OCI-LY3 (cell line): ENCODE results near the gene HOXA1.

Experiments
- H2AFZ ChIP-seq: fragments of 200-600, 300-600 bp; shearing (Covaris generic); 2 replicates; pipeline ENCODE4 v1.6.0; 2014; ENCODE audit warnings: antibody characterized with exemption, low read depth, low read length
- H3K27ac ChIP-seq: fragments of 200-600, 300-600 bp; sonication (generic); 2 replicates; pipeline ENCODE4 v1.5.1; 2014; ENCODE audit warnings: mild to moderate bottlenecking, low read length, moderate library complexity, mixed read lengths
- H3K27me3 ChIP-seq: fragments of 200-600, 300-600 bp; sonication (generic); 2 replicates; pipeline ENCODE4 v1.6.1; 2014; ENCODE audit warnings: low read depth, low read length, mixed read lengths
- H3K36me3 ChIP-seq: fragments of 200-600, 300-600 bp; sonication (generic); replicated peaks from 2 replicates; pipeline ENCODE3; 2014; ENCODE audit warnings: low read depth, low read length, mixed read lengths
- H3K4me1 ChIP-seq: fragments of 300-600, 200-600 bp; sonication (generic); 2 replicates; pipeline ENCODE4 v1.6.1; 2014; ENCODE audit warnings: low read length, mixed read lengths
- H3K4me2 ChIP-seq: fragments of 200-600, 300-600 bp; sonication (generic); 2 replicates; pipeline ENCODE4 v1.6.1; 2014; ENCODE audit warnings: low read length, mixed read lengths
- H3K4me3 ChIP-seq: fragments of 300-600, 200-600 bp; sonication (generic); 2 replicates; pipeline ENCODE4 v1.5.1; 2014; ENCODE audit warnings: antibody characterized with exemption, mild to moderate bottlenecking, low read length, moderate library complexity
- H3K79me2 ChIP-seq: fragments of 300-600, 200-600 bp; shearing (Covaris generic); 2 replicates; pipeline ENCODE4 v1.6.1; 2014; ENCODE audit warnings: mild to moderate bottlenecking, low read length, mixed read lengths
- H3K9ac ChIP-seq: fragments of 300-600, 200-600 bp; shearing (Covaris generic); 2 replicates; pipeline ENCODE4 v1.6.0; 2014; ENCODE audit warnings: mild to moderate bottlenecking, low read length, moderate library complexity
- H3K9me3 ChIP-seq: fragments of 200-600, 300-600 bp; shearing (Covaris generic); 2 replicates; pipeline ENCODE4 v1.6.1; 2014; ENCODE audit warnings: low read length, mixed read lengths; ENCODE audit not compliant: insufficient read depth
- H4K20me1 ChIP-seq: fragments of 200-600, 300-600 bp; sonication (generic); 2 replicates; pipeline ENCODE4 v1.6.1; 2016; ENCODE audit warnings: low read length, mixed read lengths; ENCODE audit not compliant: insufficient read depth
- CTCF ChIP-seq: fragments of 200-600, 300-600 bp; sonication (generic); IDR thresholded peaks from 2 replicates; pipeline ENCODE4 v1.5.1; 2014; ENCODE audit warnings: antibody characterized with exemption, low read length, low read depth
- EZH2phosphoT487 ChIP-seq: fragments of 200-600 bp; shearing (Covaris generic); IDR thresholded peaks from 2 replicates; pipeline ENCODE4 v1.6.1; 2018; ENCODE audit warnings: antibody characterized with exemption, mixed run types, low read depth

HOXA1 gene

GRCh38 chr7:27134392-27134791 lies 38.6 kb upstream of the HOXA1 start:
- Histone ChIP-seq H3K27ac (no peak overlapping the region), H3K4me1 (peaks cover 28% of the 10 kb centered on the region), H3K4me3 (peak overlapping the region; percentile 21), H3K79me2 (no peaks in the 10 kb centered on the region), H3K9ac (no peak overlapping the region), H4K20me1 (peaks cover 7% of the 10 kb centered on the region; the same call in 1 of the 2 replicates), H3K27me3 (peaks cover 6% of the 10 kb centered on the region), H2AFZ (no peak overlapping the region), H3K9me3 (no peaks in the 10 kb centered on the region), H3K4me2 (peak overlapping the region; percentile 87), H3K36me3 (no peaks in the 10 kb centered on the region)
- TF ChIP-seq CTCF, result no peak
- TF ChIP-seq EZH2phosphoT487, result no peak

- H2AFZ ChIP-seq, result no peak overlapping the region
- no peaks in the 10 kb centered on the region for H3K36me3 ChIP-seq
- peak overlapping the region; percentile 87; the same call in 1 of the 2 replicates for H3K4me2 ChIP-seq
- peaks cover 28% of the 10 kb centered on the region for H3K4me1 ChIP-seq
- H3K27me3 ChIP-seq, result peaks cover 6% of the 10 kb centered on the region
- H3K9me3 ChIP-seq, result no peaks in the 10 kb centered on the region
- H3K79me2 ChIP-seq, result no peaks in the 10 kb centered on the region
- H3K27ac ChIP-seq, result no peak overlapping the region
- H3K4me3 ChIP-seq, result no peak overlapping the region
- H4K20me1 ChIP-seq, result peaks cover 7% of the 10 kb centered on the region; the same call in 1 of the 2 replicates
- no peak for TF ChIP-seq CTCF
- no peak for TF ChIP-seq EZH2phosphoT487
- H3K9ac ChIP-seq, result no peak overlapping the region
These were observed 37.8 kb upstream of the HOXA1 start for GRCh38 chr7:27133409-27134231.

GRCh38 chr7:27132978-27133377 lies 37.2 kb upstream of the HOXA1 start:
- Histone ChIP-seq H3K27ac (no peak overlapping the region), H4K20me1 (peaks cover 7% of the 10 kb centered on the region; the same call in 1 of the 2 replicates), H3K27me3 (peaks cover 5% of the 10 kb centered on the region), H3K4me1 (peaks cover 28% of the 10 kb centered on the region), H3K79me2 (no peaks in the 10 kb centered on the region), H3K4me2 (no peak overlapping the region), H3K4me3 (no peak overlapping the region), H2AFZ (no peak overlapping the region), H3K9me3 (no peaks in the 10 kb centered on the region), H3K36me3 (no peaks in the 10 kb centered on the region), H3K9ac (no peak overlapping the region)
- TF ChIP-seq EZH2phosphoT487 (no peak), CTCF (no peak)

GRCh38 chr7:27132214-27132613 lies 36.4 kb upstream of the HOXA1 start:
- no peak overlapping the region for H2AFZ ChIP-seq
- no peaks in the 10 kb centered on the region for H3K36me3 ChIP-seq
- no peak overlapping the region for H3K9ac ChIP-seq
- H3K27me3 ChIP-seq, result no peaks in the 10 kb centered on the region; the same call in 1 of the 2 replicates
- no peaks in the 10 kb centered on the region for H3K79me2 ChIP-seq
- H3K4me3 ChIP-seq, result no peak overlapping the region
- peaks cover 7% of the 10 kb centered on the region; the same call in 1 of the 2 replicates for H4K20me1 ChIP-seq
- no peak for TF ChIP-seq EZH2phosphoT487
- TF ChIP-seq CTCF, result no peak
- no peak overlapping the region for H3K4me2 ChIP-seq
- H3K9me3 ChIP-seq, result no peaks in the 10 kb centered on the region
- peaks cover 28% of the 10 kb centered on the region for H3K4me1 ChIP-seq
- no peak overlapping the region for H3K27ac ChIP-seq
